GM21576 (cell line): ENCODE results near the gene RPL4.
"Not testable (repeated sequence)": the region's sequence is repeated elsewhere in the genome, so short reads cannot be mapped to it uniquely, and the experiment has no call there.

Experiments
- ATAC-seq: cut with Tn5 transposase; IDR thresholded peaks from one replicate; pipeline ENCODE4 v1.9.1; 2021; ENCODE audit warnings: mild to moderate bottlenecking, moderate library complexity; ENCODE audit not compliant: unreplicated experiment

RPL4 gene

GRCh38 chr15:66491846-66492245 is 12.8 kb downstream of the RPL4 start:
- no peak for ATAC-seq

- ATAC-seq, result no peak
Observed at GRCh38 chr15:66489179-66489791, 15.4 kb downstream of the RPL4 start.

GRCh38 chr15:66488525-66488924 is 16.1 kb downstream of the RPL4 start:
- ATAC-seq, result no peak

- ATAC-seq, result no peak
Observed at GRCh38 chr15:66486887-66487286, 17.8 kb downstream of the RPL4 start.

GRCh38 chr15:66484539-66485112 is 20.0 kb downstream of the RPL4 start:
- ATAC-seq, result no peak

- ATAC-seq, result no peak
Observed at GRCh38 chr15:66483131-66483566, 21.5 kb downstream of the RPL4 start.

- no peak for ATAC-seq
Observed at GRCh38 chr15:66482539-66482938, 22.1 kb downstream of the RPL4 start.

GRCh38 chr15:66481107-66481856 is 23.4 kb downstream of the RPL4 start:
- ATAC-seq, result no peak

- no peak for ATAC-seq
Observed at GRCh38 chr15:66480267-66480666, 24.4 kb downstream of the RPL4 start.

GRCh38 chr15:66477011-66477410 is 27.6 kb downstream of the RPL4 start:
- ATAC-seq, result no peak

- ATAC-seq, result no peak
Observed at GRCh38 chr15:66476535-66476934, 28.1 kb downstream of the RPL4 start.

GRCh38 chr15:66474963-66475362 is 29.7 kb downstream of the RPL4 start:
- no peak for ATAC-seq

- ATAC-seq, result no peak
Observed at GRCh38 chr15:66474135-66474534, 30.5 kb downstream of the RPL4 start.

GRCh38 chr15:66472176-66472999 is 32.3 kb downstream of the RPL4 start:
- ATAC-seq, result peak; percentile 88

- not testable (repeated sequence) for ATAC-seq
Observed at GRCh38 chr15:66470825-66471224, 33.8 kb downstream of the RPL4 start.

- ATAC-seq, result not testable (repeated sequence)
Observed at GRCh38 chr15:66467162-66468040, 37.3 kb downstream of the RPL4 start.

GRCh38 chr15:66465294-66465693 is 39.4 kb downstream of the RPL4 start:
- not testable (repeated sequence) for ATAC-seq

- ATAC-seq, result no peak
Observed at GRCh38 chr15:66462627-66463026, 42.0 kb downstream of the RPL4 start.

- ATAC-seq, result no peak
Observed at GRCh38 chr15:66461917-66462316, 42.7 kb downstream of the RPL4 start.

- not testable (repeated sequence) for ATAC-seq
Observed at GRCh38 chr15:66461294-66461693, 43.4 kb downstream of the RPL4 start.
